Non-pigmented ciliary epithelial cell (primary cell): ENCODE data around the gene MAPK6.
"Not testable (repeated sequence)": the region's sequence is repeated elsewhere in the genome, so short reads cannot be mapped to it uniquely, and the experiment has no call there.

ENCODE experiments used
- DNase-seq: peaks from one replicate; pipeline ENCODE4 v3.0.0-alpha.2; 2010; ENCODE audit warnings: low read depth

The MAPK6 gene

GRCh38 chr15:52018693-52019393, at the start of gene MAPK6:
TSS of gene MAPK6 (plus strand) at chr15:52019219. CDS start at chr15:52046461, 27,242 bp downstream.
- DNase-seq: peak; percentile 60

- DNase-seq: no peak
These were observed 49.3 kb upstream of the MAPK6 start for GRCh38 chr15:51969728-51970127.

- DNase-seq: no peak
These were observed 48.7 kb upstream of the MAPK6 start for GRCh38 chr15:51970132-51970817.

GRCh38 chr15:51971032-51971374, 48.0 kb upstream of the MAPK6 start:
- DNase-seq: no peak

- DNase-seq: peak; percentile 93
These were observed 47.5 kb upstream of the MAPK6 start, which contains the start of gene LEO1 for GRCh38 chr15:51971375-51972133. TSS of gene LEO1 (minus strand) at chr15:51971778. CDS start at chr15:51971745, 33 bp downstream.

- DNase-seq: no peak
These were observed 45.8 kb upstream of the MAPK6 start for GRCh38 chr15:51973220-51973619.

- no peak for DNase-seq
These were observed 45.2 kb upstream of the MAPK6 start for GRCh38 chr15:51973775-51974174.

- DNase-seq: no peak
These were observed 36.8 kb upstream of the MAPK6 start for GRCh38 chr15:51982013-51982769.

- DNase-seq: no peak
These were observed 36.3 kb upstream of the MAPK6 start for GRCh38 chr15:51982770-51983103.

- no peak for DNase-seq
These were observed 27.9 kb upstream of the MAPK6 start for GRCh38 chr15:51991141-51991540.

GRCh38 chr15:51992953-51993352, 26.1 kb upstream of the MAPK6 start:
- no peak for DNase-seq

GRCh38 chr15:52002351-52002750, 16.7 kb upstream of the MAPK6 start:
- DNase-seq: no peak

GRCh38 chr15:52003089-52003488, 15.9 kb upstream of the MAPK6 start:
- not testable (repeated sequence) for DNase-seq

- DNase-seq: no peak
These were observed 15.3 kb upstream of the MAPK6 start for GRCh38 chr15:52003710-52004109.

- DNase-seq: no peak
These were observed 14.2 kb upstream of the MAPK6 start for GRCh38 chr15:52004806-52005205.

- no peak for DNase-seq
These were observed 13.0 kb upstream of the MAPK6 start for GRCh38 chr15:52005748-52006701.

- DNase-seq: no peak
These were observed 12.2 kb upstream of the MAPK6 start for GRCh38 chr15:52006702-52007340.

GRCh38 chr15:52008359-52008697, 10.7 kb upstream of the MAPK6 start:
- no peak for DNase-seq

- no peak for DNase-seq
These were observed 10.2 kb upstream of the MAPK6 start for GRCh38 chr15:52008698-52009434.
